BE2C (cell line): ENCODE measurements around the gene PRRC2B.

Experiments used
- DNase-seq: peaks from one replicate; pipeline ENCODE4 v3.0.0-alpha.2; 2020
- H3K27me3 ChIP-seq: fragments of 250-450 bp; sonication (Bioruptor Pico); 2 replicates; pipeline ENCODE4 v1.5.1; 2020; ENCODE audit warnings: mild to moderate bottlenecking
- H3K36me3 ChIP-seq: fragments of 250-450 bp; sonication (Bioruptor Pico); 2 replicates; pipeline ENCODE4 v1.5.1; 2020; ENCODE audit warnings: mild to moderate bottlenecking
- H3K4me1 ChIP-seq: fragments of 250-450 bp; sonication (Bioruptor Pico); 2 replicates; pipeline ENCODE4 v1.5.1; 2020
- H3K4me3 ChIP-seq: 2 replicates; pipeline ENCODE4 v1.5.1; 2011; ENCODE audit warnings: low read depth, low read length
- H3K9me3 ChIP-seq: fragments of 250-450 bp; sonication (Bioruptor Pico); 2 replicates; pipeline ENCODE4 v1.5.1; 2020
- TF ChIP-seq, protein P1 (sequence below): IDR thresholded peaks from 2 replicates; pipeline ENCODE4 v1.5.1; 2012; ENCODE audit warnings: mild to moderate bottlenecking, low read depth, low read length

Gene PRRC2B

DNA sequence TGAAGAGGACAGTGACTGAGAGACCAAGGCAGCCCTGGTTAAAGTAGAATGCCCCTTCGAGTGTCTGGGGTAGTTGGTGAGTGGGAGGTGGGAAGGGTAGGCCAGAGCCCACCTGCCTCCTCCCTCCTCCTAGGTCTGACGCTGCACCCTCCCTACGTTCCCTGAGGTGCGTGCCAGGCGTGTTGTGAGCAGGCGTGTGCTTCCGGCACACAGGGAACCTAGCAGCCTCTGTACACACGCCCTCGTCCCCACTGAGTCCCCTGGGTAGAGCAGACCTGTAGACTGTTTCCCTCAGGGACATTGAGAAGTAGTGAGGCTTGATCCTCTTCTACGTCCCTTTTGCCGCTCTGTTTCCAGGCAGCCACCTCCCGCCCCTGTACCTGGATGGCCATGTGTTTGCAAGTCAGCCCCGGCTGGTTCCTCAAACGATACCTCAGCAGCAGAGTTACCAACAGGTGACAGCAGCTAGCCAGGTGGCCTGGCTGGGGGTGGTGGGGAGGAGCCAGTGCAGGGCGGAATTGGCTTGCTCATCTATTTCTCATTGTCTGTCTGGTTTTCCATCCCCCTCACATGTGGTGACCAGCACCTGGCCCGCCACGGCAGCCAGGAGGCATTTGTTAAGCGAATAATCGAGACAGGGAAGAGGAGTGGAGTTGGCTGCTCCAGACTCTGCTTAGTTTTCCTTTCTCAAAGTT is 92.0 kb downstream of the PRRC2B start:
- H3K9me3 ChIP-seq = no peaks in the 10 kb centered on the region
- H3K4me3 ChIP-seq = no peak overlapping the region
- TF ChIP-seq, protein P1, sequence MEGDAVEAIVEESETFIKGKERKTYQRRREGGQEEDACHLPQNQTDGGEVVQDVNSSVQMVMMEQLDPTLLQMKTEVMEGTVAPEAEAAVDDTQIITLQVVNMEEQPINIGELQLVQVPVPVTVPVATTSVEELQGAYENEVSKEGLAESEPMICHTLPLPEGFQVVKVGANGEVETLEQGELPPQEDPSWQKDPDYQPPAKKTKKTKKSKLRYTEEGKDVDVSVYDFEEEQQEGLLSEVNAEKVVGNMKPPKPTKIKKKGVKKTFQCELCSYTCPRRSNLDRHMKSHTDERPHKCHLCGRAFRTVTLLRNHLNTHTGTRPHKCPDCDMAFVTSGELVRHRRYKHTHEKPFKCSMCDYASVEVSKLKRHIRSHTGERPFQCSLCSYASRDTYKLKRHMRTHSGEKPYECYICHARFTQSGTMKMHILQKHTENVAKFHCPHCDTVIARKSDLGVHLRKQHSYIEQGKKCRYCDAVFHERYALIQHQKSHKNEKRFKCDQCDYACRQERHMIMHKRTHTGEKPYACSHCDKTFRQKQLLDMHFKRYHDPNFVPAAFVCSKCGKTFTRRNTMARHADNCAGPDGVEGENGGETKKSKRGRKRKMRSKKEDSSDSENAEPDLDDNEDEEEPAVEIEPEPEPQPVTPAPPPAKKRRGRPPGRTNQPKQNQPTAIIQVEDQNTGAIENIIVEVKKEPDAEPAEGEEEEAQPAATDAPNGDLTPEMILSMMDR = no peak
- no peaks in the 10 kb centered on the region for H3K27me3 ChIP-seq
- H3K4me1 ChIP-seq = no peaks in the 10 kb centered on the region
- peaks cover 97% of the 10 kb centered on the region for H3K36me3 ChIP-seq
- DNase-seq = no peak

DNA sequence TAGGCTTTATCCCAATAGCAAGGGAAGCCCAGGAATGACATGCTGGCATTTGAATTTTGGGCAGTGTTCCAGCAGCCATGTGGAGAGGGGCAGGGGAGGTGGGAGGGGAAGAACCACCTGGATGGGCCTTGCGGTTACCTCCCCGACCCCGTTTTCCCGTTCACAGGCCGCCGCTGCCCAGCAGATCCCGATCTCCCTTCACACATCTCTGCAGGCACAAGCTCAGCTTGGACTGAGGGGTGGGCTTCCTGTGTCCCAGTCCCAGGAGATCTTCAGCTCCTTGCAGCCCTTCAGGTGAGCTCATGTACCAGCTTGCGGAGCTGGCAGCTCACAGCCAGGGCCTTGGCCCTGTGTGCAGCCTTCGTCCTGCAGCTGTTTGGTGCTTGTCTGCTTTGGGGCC is 93.1 kb downstream of the PRRC2B start:
- H3K4me1 ChIP-seq = no peaks in the 10 kb centered on the region
- no peak for DNase-seq
- H3K4me3 ChIP-seq = no peak overlapping the region
- TF ChIP-seq, protein P1 = no peak
- H3K27me3 ChIP-seq = no peaks in the 10 kb centered on the region
- H3K36me3 ChIP-seq = peaks cover 100% of the 10 kb centered on the region
- no peaks in the 10 kb centered on the region for H3K9me3 ChIP-seq

DNA sequence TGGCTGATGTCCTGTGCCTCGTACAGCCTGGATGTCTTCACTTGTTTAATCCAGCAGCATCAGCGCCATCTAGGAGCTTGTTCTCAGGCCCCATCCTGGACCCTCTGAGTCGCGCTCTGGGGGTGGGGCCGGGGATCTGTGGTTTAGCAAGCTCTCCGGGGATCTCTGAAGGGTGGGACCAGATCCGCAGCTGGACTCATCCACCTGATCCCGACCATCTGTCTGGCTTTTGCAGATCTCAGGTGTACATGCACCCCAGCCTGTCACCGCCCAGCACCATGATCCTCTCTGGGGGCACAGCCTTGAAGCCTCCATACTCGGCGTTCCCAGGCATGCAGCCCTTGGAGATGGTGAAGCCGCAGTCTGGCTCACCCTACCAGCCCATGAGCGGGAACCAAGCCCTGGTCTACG is 93.7 kb downstream of the PRRC2B start:
- Histone ChIP-seq H3K27me3 (no peaks in the 10 kb centered on the region), H3K9me3 (no peaks in the 10 kb centered on the region), H3K36me3 (peaks cover 100% of the 10 kb centered on the region), H3K4me1 (no peaks in the 10 kb centered on the region), H3K4me3 (no peak overlapping the region)
- TF ChIP-seq, protein P1 = no peak
- no peak for DNase-seq

DNA sequence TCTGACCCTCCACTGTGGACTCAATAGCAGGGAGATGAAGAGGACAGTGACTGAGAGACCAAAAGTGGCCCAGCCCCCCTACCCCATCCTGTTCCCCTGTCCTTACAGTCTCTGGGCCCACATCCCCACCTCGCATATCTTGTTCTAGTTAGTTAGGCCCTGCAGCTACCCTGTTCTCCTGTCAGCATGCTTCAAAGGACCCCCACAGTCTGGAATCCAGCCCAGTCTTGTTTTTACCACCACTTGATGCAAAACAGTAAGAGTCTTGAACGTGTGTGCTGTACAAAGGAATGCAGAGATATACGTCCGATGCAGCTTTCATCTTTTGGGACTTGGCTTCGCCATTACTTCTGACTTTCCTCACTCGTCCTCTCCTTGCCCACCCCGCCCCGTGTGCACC is 96.6 kb downstream of the PRRC2B start:
- DNase-seq = no peak
- Histone ChIP-seq H3K27me3 (no peaks in the 10 kb centered on the region), H3K9me3 (no peaks in the 10 kb centered on the region), H3K4me3 (no peak overlapping the region), H3K36me3 (peaks cover 100% of the 10 kb centered on the region), H3K4me1 (no peaks in the 10 kb centered on the region)
- TF ChIP-seq, protein P1 = no peak

DNA sequence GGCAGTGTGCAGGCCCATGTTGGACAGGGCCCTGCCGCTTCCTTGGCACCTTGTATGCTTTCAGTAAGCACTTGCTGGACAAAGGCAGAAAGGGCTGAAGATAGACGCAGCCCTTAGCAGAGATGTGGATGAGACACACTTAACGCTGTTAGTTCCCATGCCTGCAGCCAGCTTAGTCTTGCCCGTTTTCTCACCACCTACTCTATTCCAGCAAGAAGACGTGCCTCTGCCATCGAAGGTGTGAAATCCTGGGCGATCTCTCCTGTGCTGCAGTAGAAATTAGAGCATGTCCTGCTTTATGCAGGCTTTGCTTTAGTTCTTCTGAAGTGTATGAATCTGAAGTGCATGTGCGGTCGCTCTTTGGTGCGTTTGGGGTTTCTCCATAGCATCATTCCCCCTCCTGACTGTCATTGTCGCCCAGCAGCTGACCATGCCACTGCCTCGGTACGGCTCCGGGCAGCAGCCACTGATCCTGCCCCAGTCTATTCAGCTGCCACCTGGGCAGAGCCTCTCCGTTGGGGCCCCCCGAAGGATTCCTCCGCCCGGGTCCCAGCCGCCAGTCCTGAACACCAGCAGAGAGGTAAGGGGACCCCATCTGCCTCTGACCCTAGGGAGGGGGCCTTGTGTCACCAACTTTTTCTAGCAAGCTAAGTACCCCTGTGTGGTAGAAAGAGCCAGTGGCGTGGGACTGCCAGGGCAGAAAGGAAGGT is 97.3 kb downstream of the PRRC2B start:
- Histone ChIP-seq H3K36me3 (peaks cover 100% of the 10 kb centered on the region), H3K4me1 (no peaks in the 10 kb centered on the region), H3K4me3 (no peak overlapping the region), H3K9me3 (no peaks in the 10 kb centered on the region), H3K27me3 (no peaks in the 10 kb centered on the region)
- TF ChIP-seq, protein P1 = no peak
- DNase-seq = no peak

DNA sequence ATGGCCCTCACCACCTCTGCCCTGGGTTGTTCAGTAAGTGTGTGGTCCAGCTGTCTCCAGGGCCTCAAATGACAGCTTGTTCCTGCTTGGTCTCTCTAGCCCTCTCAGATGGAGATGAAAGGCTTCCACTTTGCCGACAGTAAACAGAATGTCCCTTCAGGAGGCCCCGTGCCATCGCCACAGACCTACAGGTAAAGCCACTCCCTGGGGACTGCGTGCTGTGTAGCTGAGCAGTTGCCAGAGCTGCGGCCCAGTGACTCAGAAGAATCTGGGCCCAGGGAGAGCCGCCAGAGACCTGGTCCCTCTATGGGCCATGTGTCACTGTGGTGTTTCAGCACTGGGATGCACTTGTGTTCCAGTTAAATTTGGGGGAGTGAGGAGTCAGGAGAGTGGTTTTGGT is 98.2 kb downstream of the PRRC2B start:
- TF ChIP-seq, protein P1 = no peak
- no peak for DNase-seq
- no peak overlapping the region for H3K4me3 ChIP-seq
- no peaks in the 10 kb centered on the region for H3K9me3 ChIP-seq
- H3K4me1 ChIP-seq = no peaks in the 10 kb centered on the region
- peaks cover 100% of the 10 kb centered on the region for H3K36me3 ChIP-seq
- no peaks in the 10 kb centered on the region for H3K27me3 ChIP-seq
